Measurements from ENCODE around the gene KLHL11.
A peak's percentile ranks its signal among the peaks of the same experiment; 100 is the strongest.
"Not testable (repeated sequence)": the region's sequence is repeated elsewhere in the genome, so short reads cannot be mapped to it uniquely, and the experiment has no call there.

KLHL11 gene

DNA sequence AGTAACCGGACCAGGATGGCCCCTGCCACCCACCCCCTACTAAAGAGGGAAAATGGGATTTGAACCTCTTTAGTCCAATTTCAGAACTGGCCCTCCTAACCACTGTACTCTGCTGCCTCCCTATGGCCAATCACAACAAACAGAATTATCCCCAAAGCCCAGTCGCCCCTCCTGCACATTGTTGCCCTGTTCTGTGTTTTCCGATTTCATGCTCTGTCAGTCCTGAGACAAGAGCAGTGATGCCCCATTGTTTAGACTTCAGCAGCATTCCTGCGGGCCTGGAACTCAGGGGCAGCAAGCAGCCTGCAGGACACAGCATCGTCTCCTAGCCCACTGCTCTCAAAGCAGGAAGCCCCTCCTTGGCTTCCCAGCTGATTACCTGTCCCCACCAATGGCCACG, 20.5 kb upstream of the KLHL11 start:
- DNase-seq: peak in 1 of 3 experiments; percentile 8

DNA sequence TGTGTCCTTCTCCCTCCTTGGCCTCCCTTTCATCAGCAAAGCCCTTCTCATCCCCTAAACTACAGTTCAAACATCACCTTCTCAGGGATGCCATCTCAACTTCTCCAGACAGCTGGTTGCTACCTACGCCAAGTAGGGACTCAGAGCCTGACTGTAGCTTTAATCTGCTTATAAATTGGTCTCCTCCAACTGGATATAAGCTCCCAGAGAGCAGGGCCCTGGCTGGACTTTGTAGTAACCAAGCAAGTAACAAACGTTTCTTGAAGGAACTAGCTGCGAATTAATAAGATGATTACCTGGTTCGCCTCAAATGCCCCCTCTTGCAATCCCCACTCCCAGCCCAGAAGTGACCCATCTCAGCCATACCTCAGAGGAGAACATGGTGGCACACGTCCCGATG, 17.5 kb upstream of the KLHL11 start:
- DNase-seq: no peak

DNA sequence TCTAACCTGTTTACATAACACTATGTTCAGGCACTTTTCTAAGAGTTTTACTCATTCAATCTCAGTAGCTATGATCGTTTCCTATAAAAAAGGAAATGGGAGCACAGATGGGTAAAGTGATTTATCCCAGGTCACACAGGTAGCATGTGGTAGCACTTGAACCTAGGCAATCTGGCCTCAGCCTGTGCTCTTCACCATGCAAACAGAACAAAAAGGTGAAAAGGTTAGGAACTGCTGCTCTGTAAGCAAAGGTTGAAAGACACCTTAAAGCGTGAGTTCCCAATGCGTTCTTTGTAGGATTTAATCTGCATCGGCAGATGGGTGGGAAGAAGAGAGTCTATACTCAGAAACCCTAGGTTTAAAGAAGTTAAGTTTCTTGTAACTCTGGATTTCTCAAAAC, 14.9 kb upstream of the KLHL11 start:
- DNase-seq: no peak

DNA sequence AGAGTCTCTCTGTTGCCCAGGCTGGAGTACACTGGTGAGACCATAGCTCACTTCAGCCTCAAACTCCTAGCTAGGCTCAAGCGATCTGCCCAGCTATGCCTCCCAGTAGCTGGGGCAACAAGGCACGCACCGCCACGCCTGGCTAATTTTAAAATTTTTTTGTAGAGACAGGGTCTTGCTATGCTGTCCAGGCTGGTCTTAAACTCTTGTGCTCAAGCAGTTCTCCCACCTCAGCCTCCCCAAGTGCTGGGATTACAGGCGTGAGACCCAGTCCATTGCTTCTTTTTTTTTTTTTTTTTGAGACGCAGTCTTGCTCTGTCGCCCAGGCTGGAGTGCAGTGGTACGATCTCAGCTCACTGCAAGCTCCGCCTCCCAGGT, 9.1 kb upstream of the KLHL11 start:
- not testable (repeated sequence) for DNase-seq

DNA sequence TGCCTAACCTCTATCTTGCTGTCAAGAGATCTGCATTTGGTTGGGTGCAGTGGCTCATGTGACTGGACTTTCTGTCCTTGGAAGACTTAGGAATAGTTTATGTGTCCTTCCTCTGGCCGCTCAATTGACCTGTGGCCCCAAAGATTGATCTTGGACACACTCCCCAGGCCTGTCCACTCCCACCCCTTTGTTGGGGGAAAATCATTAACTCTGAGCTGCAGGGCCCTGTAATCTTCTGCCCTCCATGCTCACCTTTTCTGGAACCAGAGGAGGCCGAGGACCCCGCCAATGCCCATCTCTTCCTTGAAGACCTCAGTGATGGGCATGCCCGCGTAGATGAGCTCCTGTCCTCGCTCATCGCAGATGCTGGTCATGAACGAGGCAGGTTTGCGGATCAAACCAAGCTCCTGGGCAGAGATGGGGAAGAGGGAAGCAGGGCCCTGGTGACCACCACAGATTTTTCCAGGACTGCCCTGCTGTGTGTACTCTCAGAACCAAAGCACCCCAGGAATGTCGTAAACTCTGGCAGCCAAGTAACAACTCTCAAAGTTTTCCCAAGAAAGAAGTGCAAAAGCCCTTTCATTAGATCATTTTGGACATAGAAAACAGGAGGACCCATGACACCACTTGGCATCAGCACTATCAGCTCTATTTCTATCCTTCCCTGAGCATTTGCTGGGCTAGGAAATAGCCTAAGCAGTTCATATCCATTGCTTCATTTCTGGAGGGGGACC, 8.5 kb upstream of the KLHL11 start:
- DNase-seq: no peak

DNA sequence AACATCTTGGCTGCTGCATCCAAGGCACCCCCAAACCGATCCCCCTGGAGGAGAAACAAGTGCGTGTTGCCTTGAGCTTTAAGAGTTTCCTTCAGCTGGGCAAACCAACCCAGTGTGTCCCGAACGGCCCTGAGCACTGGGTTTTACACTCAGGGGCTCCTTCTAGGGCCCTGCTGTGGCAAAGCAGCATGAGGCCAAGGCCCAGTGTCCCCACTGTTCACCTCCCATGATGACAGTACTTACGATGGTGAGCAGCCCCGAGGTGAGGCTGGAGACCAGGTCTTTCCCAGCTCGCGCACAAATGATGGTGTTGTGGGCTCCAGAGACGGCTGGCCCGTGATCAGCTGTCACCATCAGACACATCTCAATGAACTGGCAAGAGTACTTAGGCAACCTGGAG, 6.6 kb upstream of the KLHL11 start:
- DNase-seq: no peak

DNA sequence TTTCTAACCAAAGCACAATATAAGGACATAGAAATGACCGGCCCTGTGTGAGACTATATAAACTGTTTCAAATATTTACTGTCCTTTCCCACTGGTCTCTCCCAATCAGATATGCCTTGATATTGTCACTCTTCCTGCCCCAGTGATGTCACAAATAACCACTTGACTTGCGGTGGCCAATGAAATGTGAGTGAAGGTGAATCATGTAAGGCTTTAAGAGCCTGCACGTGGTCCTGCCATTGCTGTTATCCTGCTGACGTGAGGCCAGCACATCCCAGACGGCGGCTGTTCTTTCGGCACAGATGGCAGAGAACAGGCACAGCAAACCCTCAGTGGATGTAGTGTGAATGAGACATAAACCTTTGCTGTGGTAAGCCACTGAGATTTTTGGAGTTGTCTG, 5.4 kb upstream of the KLHL11 start:
- no peak for DNase-seq

DNA sequence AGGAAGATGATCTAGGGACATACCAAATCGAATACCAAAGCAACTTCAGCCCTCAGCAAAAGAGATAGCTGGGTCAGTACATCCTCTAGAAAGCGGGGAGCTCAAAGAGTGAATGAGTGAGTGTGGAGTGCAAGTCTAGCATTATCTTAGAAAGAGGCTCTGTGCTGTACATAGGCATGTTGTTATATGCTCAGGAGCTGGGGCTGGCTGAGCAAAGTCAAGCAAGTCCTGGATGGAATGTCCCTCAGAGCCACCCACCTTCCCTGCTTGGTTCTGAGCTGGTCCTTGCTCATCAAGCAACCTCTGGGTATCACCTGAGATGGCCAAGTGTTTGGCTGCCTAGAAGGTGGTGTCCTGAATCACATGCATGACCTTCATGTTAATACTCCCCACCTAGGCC, 4.9 kb upstream of the KLHL11 start:
- no peak for DNase-seq

DNA sequence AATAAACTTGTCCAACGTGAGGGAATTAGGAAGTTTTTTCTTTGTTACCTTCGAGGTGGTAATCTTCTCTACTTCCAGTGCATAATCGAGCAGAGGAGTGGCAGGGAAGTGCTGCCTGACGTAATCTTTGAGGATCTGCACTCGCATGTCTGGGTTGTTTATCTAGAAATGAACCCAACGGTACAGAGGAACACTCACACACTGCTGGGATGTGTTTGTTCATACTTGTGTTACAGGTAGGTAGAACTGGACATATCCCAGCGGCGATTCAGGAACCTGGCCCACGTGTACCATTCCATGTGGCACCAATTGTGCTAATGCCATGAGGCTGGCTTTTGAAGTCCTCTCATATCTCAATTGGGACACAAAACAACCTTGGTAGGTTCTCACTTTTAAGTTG, 4.2 kb upstream of the KLHL11 start:
- DNase-seq: no peak

DNA sequence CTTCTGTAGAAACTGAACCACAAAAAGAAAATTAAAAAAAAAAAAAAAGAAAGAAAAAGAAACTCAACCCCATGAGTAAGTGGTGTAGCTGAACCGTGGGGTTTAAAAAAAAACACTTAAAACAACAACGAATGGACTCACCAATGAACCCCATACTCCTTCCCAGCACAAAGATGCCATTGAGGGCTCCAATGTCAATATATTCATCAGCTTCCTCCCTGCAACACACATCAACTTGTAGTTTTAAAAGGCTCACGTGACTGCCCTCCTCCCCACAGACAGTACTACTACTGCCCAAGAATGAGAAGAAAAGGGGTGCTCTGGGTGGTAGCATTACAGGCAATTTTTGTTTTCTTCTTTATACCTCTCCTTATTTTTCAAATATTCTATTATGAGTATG, 3.3 kb upstream of the KLHL11 start:
- DNase-seq: no peak

DNA sequence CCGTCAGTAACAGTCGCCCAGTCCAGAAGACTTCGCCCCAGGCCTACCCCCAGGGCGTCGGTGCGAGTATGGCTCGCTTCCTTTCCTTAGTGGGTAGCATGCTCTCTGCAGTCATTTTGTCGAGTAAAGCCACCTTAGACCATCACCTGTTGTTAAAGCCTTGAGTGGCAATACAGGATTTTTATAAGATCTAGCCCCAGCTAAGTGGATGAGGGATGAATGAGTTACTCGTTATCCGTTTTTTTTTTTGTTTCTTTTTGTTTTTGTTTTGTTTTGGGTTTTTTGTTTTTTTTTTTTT, 322 bp upstream of the KLHL11 start:
- no peak for DNase-seq

DNA sequence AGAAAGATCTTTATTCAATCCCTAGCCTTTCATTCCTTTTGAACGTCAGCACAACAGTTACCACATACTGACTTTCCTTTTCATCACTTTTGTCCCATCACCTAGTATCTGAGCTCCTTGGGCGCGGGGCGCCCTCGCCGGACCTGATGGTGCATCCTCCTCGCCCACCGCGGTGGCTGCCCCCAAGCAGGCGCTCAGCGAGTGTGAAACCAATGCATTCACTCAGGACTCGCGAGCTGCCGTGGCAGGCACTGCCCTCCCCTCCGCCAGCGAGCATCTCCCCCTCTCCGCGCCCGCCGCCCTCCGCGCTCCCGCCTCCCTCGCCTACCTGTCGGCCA, 756 bp downstream of the KLHL11 start:
- no peak for DNase-seq

DNA sequence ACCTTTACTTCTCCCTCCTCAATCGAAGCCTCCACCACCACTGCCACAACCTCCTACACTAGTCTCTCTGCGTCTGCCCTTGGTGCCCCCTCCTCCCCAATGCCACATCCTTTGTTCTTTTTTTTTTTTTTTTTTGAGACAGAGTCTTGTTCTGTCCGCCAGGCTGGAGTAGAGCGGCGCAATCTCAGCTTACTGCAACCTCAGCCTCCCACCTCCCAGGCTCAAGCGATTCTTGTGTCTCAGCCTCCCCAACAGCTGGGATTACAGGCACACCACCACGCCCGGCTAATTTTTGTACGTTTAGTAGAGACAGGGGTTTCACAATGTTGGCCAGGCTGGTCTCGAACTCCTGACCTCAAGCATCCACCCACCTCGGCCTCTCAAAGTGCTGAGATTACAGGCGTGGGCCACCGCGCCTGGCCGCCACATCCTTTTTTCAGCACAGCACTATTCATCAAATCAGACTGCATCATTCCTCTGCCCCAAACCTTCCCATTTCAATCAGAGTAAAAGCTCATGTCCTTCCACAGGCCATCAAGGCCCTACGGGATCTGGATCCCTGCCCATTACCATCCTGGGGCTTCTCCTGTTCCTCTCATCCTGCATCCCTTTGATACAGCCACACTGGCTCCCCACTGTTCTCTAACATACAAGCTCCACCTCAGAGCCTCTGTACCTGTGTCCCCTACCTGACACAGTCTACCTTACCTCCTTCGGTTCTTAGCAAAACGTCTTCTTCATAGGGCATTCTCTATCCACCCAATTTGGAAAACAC, 2.0 kb downstream of the KLHL11 start:
- peak in 1 of 3 experiments; percentile 30 for DNase-seq

DNA sequence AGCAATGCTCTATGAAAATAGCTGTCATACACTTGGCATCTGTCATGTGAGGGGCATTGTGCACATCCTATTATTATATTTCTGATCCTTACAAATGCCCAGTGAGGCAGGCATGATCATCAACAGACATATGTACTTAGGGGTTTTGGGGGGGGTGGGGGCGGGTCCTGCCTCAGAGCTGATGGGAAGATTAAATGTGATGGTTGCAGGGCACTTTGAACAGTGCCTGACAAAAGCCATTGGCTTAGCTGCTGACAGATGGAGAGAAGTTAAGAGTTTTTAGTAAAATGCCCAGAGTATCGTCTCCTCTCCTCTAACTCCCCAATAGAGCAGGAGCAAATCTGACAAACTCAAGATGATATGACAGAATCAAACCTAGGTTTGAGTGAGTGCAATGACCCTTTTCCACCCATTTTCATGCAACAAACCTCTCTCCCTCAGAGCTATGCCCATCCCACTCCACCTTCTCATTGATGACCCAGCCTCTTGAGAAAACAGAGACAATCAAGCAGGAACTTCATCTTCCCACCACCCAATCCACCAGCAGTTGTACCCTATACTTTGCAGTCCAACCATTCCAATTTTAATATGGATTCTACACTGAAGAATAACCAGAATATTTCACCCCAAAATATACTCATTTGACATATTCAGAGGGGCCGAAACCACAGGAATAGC, 4.8 kb downstream of the KLHL11 start:
- DNase-seq: peak in 1 of 3 experiments; percentile 13

DNA sequence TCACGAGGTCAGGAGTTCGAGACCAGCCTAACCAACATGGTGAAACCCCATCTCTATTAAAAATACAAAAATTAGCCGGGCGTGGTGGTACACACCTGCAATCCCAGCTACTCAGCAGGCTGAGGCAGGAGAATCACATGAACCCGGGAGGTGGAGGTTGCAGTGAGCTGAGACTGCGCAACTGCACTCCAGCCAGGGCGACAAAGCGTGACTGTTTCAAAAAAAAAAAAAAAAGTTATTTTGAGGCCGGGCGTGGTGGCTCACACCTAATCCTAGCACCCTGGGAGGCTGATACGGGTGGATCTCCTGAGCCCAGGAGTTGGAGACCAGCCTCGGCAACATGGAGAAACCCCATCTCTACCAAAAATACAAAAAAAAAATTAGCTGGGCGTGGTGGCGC, 13.8 kb downstream of the KLHL11 start:
- not testable (repeated sequence) for DNase-seq

DNA sequence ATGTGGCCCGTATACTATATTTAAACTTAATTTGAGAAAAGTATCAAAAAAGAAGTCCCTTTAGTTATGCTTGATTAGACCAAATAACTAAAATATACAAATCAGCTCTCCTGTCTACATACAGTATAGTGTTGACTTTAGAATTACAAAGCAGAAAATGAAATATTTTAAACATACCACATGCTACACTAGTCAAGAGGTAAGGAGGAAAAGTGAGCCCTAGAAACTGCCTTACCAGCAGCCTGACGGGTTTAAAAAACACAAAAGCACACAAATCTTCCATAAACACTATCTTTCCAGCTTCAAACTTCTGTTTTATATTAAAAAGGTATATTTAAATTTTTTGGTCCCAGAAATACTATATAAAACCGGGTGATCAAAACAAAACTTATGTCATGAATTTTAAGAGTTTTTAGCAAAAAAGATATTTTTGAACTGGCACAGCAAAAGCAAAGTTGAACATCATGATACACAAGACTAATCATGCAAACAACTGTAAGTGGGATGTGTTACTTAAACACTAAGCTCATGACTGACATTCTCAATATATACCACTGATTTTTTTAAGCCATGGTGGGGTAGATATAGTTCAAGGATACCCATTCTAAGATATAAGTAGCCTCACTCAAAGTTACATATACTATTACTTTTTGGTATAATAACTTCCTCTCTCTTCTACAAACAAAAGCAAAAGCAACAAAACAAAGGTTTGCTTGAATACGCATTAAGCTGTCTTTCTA, 15.8 kb downstream of the KLHL11 start:
- DNase-seq: no peak

DNA sequence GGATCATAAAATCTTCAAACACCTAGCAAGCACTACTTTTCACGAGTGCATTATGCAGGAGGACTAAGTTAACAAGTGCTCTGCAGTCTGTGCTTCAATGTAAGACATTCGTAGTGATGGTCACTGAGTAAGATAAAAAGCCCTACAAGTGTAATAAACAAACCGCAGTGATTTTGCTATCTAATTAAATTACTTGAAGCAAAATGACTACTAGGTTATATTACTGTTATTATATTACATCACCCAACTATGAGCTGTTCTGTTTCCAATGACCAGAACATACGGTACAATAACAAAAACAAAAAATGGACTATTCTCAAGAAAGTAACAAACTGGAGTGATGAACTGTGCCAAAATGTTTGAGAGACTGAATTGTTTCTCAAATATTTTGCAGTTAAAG, 16.4 kb downstream of the KLHL11 start:
- DNase-seq: no peak

DNA sequence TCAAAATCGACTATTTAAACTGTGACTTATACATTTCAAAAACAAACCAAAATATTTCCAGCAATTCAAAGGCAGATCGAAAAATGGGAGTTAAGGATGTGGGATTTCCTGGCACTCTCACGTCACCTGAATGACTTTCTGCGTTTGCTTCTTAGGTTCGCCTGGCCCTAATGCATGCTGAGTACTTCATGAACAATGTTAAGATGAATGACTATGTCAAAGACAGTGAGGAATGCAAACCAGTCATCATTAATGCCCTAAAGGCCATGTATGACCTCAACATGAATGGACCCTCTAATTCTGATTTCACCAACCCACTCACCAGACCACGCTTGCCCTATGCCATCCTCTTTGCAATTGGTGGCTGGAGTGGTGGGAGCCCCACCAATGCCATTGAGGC, 20.3 kb downstream of the KLHL11 start:
- no peak for DNase-seq

DNA sequence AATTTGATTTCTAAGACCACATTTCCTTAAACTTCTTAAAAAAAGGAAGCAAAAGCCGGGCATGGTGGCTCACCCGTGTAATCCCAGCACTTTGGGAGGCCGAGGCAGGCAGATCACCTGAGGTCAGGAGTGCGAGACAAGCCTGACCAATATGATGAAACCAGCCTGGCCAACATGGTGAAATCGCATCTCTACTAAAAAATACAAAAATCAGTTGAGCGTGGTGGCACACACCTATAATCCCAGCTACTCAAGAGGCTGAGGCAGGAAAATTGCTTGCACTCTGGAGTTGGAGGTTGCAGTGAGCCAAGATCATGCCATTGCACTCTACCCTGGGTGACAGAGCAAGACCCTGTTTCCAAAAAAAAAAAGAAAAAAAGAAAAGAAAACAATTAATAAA, 24.4 kb downstream of the KLHL11 start:
- not testable (repeated sequence) for DNase-seq

DNA sequence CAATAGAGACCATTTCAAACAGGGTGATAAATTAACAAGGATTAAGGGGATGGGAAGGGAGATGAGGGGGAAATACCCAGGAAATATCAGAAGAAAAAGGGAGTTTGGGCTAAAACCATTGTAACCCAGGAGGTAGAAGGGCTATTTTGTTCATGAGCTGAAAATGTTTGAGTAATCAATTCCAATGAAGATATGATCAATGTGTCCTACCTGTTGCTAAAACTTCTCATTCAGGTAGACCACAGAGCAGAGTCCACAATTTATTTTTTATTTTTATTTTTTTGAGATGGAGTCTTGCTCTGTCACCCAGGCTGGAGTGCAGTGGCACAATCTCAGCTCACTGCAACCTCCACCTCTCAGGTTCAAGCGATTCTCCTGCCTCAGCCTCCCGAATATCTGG, 25.8 kb downstream of the KLHL11 start:
- not testable (repeated sequence) for DNase-seq

DNA sequence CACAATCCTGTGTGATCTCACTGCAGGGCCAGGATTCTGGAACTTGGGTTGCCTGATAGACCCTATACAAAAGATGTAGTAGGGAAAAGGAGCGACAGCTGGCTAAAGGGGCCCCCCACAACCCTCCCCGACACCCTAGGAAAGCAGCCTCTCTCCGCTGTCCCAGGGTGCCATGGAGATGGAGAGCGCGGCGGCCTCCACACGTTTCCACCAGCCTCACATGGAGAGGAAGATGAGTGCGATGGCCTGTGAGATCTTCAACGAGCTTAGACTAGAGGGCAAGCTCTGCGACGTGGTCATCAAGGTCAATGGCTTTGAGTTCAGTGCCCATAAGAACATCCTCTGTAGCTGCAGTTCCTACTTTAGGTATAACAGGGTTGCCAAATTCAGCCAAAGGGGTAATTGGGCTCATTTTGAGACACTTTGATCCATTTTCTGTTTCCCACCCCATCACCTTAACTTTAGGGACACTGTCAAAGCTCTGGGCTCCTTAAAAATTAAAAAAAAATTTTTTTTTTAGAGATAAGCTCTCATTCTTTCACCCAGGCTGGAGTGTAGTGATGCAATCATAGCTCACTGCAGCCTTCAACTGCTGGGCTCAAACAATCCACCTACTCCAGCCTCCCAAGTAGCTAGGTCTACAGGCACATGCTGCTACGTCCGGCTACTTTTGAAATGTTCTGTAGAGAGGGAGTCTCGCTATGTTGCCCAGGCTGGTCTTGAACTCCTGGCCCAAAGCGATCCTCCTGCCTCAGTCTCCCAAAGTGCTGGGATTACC, 27.3 kb downstream of the KLHL11 start, which contains the start of gene KLHL10:
Gene KLHL10, plus strand, starts transcription at position 65 of the 778 bp plus-strand sequence. Its CDS starts 108 bp downstream, at position 173.
- no peak for DNase-seq

DNA sequence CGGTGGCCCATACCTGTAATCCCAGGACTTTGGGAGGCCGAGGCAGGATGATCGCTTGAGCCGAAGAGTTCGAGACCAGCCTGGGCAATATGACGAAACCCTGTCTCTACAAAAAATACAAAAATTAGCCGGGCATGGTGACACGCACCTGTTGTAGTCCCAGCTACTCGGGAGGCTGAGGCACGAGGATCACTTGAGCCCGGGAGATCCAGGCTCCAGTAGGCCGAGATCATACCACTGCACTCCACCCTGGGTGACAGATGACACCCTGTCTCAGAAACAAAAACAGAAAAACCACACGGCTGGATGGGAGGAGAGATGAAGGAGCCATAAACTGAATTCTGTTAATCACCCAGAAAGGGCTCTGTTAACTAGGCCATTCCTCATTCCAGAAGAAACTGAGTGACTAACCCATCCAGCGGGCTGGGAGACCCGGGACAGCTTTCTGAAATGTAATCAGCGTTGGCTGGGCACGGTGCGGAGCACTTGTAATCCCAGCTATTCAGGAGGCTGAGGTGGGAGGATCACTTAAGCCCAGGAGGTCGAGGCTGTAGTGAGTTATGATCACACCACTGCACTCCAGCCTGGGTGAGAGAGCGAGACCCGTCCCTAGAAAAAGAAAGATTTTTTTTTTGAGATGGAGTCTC, 28.6 kb downstream of the KLHL11 start:
- DNase-seq: no peak

Data from NCI-H1417 (cell line).